Astrocyte of the cerebellum (primary cell): ENCODE measurements around the gene CACNA2D1.

Experiments used
- DNase-seq: peaks from one replicate; pipeline ENCODE4 v3.0.0-alpha.2; 2011; ENCODE audit warnings: low read depth
- H3K4me3 ChIP-seq: 2 replicates; pipeline ENCODE4 v1.5.1; 2011; ENCODE audit warnings: mild to moderate bottlenecking, low read depth, low read length, moderate library complexity
- CTCF ChIP-seq: IDR thresholded peaks from 2 replicates; pipeline ENCODE4 v1.5.1; 2012; ENCODE audit warnings: low read length, low read depth, moderate library complexity, mild to moderate bottlenecking; ENCODE audit errors: missing control alignments
- in situ Hi-C: cut with HindIII; loops from 2 replicates; pipeline ENCODE4 v1.10.0; 2017; ENCODE audit warnings: low sequenced_read_pairs

The CACNA2D1 gene

GRCh38 chr7:82428186-82428961 lies 15.2 kb downstream of the CACNA2D1 start:
- TF ChIP-seq CTCF: no peak
- no peak overlapping the region for H3K4me3 ChIP-seq
- DNase-seq: peak; percentile 39
- in situ Hi-C loops: no loop called here

GRCh38 chr7:82423446-82423845 lies 20.1 kb downstream of the CACNA2D1 start:
- in situ Hi-C loops: no loop called here
- TF ChIP-seq CTCF: no peak
- no peak overlapping the region for H3K4me3 ChIP-seq
- DNase-seq: no peak

- H3K4me3 ChIP-seq: no peak overlapping the region
Observed at GRCh38 chr7:82419200-82419599, 24.4 kb downstream of the CACNA2D1 start.

GRCh38 chr7:82417898-82418297 lies 25.7 kb downstream of the CACNA2D1 start:
- no peak overlapping the region for H3K4me3 ChIP-seq
- in situ Hi-C loops: no loop called here
- no peak for TF ChIP-seq CTCF
- DNase-seq: no peak

More at GRCh38 chr7:82419200-82419599, 24.4 kb downstream of the CACNA2D1 start:
- no peak for TF ChIP-seq CTCF
- DNase-seq: no peak
- in situ Hi-C loops: no loop called here

GRCh38 chr7:82416402-82416801 lies 27.2 kb downstream of the CACNA2D1 start:
- no peak for TF ChIP-seq CTCF
- in situ Hi-C loops: no loop called here
- no peak for DNase-seq
- H3K4me3 ChIP-seq: no peak overlapping the region

- TF ChIP-seq CTCF: no peak
- in situ Hi-C loops: no loop called here
- DNase-seq: no peak
- no peak overlapping the region for H3K4me3 ChIP-seq
Observed at GRCh38 chr7:82414389-82414788, 29.2 kb downstream of the CACNA2D1 start.
